Measurements from ENCODE around the gene CHGA. TPM values are rescaled to one million over a fixed set of nuclear protein-coding genes. Genes with fewer than 3 reads are reported as not detected.

The CHGA gene
- total and polyA plus RNA-seq, 10 of the 15 experiments (the other 5 are each of a cell fraction or from before 2014, with no cell fraction given), result 0.11 to 0.23 TPM; not detected in 8

- Histone ChIP-seq H3K79me2 (ENCODE audit: control insufficient read depth, insufficient read depth, low read length) (no peaks in the 10 kb centered on the region; the same call in 1 of the 2 replicates), H2AFZ (ENCODE audit: control insufficient read depth, low read depth, low read length) (no peak overlapping the region), H3K9ac (ENCODE audit: control insufficient read depth, insufficient read depth, low read length) (no peak overlapping the region), H3K27ac (ENCODE audit: control insufficient read depth, insufficient read depth) (no peak overlapping the region), H3K4me3 (no peak overlapping the region), H4K20me1 (ENCODE audit: control insufficient read depth, insufficient read depth) (no peaks in the 10 kb centered on the region; the same call in 1 of the 2 replicates), H3K4me2 (ENCODE audit: control insufficient read depth, insufficient read depth) (no peak overlapping the region), H3K4me1 (ENCODE audit: control insufficient read depth, insufficient read depth, low read length) (no peaks in the 10 kb centered on the region), H3K36me3 (ENCODE audit: control insufficient read depth in 2 of 2, insufficient read depth in 2 of 2, low read length in 1 of 2) (peaks cover 0 to 24% of the 10 kb centered on the region in 2 experiments; a peak in 3 of 4 replicates), H3K9me3 (replicated peaks; ENCODE audit: control insufficient read depth, insufficient read depth, low read length) (peaks cover 1% of the 10 kb centered on the region; the same call in 1 of the 3 replicates), H3K27me3 (replicated peaks in 1 of 2; ENCODE audit: control insufficient read depth in 2 of 2, insufficient read depth in 2 of 2, low read length in 1 of 2) (no peaks in the 10 kb centered on the region)
- FAIRE-seq (no peak), ATAC-seq (no peak), DNase-seq (ENCODE audit: low read depth, low spot score) (no peak)
- CTCF ChIA-PET, result interaction anchor here (1.0 to 1.6 kb wide), 3 partner anchors 8 to 175 kb away, joined by 4 to 7 read pairs (median 4); no protein-coding TSS in a partner anchor
- SMC1A ChIA-PET (ENCODE audit: uncharacterized antibody, unreplicated experiment), result interaction anchor here (1.3 kb wide), 1 partner anchor 180 kb away, joined by 3 read pairs; no protein-coding TSS in a partner anchor
- RAD21 ChIA-PET (ENCODE audit: unreplicated experiment), result no interaction called here
- POLR2A ChIA-PET, result no interaction called here
- no TSS peak for BruUV-seq (replicated peaks)
- 89% methylated on average over 14 of the region's 14 CpGs for WGBS (ENCODE audit: insufficient coverage, insufficient replicate concordance, low lambda C conversion rate, missing lambda C conversion rate)
- in situ Hi-C loops (cut with MboI), result no loop called here
- intact Hi-C loops (cut with micrococcal nuclease; ENCODE audit: unreplicated experiment), result no loop called here
- TF ChIP-seq PML (IDR thresholded peaks at IDR 0.05; ENCODE audit: low read length) (no peak), MTA2 (IDR thresholded peaks at IDR 0.05; ENCODE audit: low read depth) (no peak), RB1 (IDR thresholded peaks at IDR 0.05; ENCODE audit: borderline replicate concordance) (no peak), E4F1 (IDR thresholded peaks at IDR 0.05; ENCODE audit: borderline replicate concordance, partially characterized antibody) (no peak), ASH2L (IDR thresholded peaks at IDR 0.05; ENCODE audit: borderline replicate concordance, low read depth) (no peak), MAX (IDR thresholded peaks at IDR 0.05; ENCODE audit: low read depth, low read length) (no peak)
- TF ChIP-seq, protein P1, sequence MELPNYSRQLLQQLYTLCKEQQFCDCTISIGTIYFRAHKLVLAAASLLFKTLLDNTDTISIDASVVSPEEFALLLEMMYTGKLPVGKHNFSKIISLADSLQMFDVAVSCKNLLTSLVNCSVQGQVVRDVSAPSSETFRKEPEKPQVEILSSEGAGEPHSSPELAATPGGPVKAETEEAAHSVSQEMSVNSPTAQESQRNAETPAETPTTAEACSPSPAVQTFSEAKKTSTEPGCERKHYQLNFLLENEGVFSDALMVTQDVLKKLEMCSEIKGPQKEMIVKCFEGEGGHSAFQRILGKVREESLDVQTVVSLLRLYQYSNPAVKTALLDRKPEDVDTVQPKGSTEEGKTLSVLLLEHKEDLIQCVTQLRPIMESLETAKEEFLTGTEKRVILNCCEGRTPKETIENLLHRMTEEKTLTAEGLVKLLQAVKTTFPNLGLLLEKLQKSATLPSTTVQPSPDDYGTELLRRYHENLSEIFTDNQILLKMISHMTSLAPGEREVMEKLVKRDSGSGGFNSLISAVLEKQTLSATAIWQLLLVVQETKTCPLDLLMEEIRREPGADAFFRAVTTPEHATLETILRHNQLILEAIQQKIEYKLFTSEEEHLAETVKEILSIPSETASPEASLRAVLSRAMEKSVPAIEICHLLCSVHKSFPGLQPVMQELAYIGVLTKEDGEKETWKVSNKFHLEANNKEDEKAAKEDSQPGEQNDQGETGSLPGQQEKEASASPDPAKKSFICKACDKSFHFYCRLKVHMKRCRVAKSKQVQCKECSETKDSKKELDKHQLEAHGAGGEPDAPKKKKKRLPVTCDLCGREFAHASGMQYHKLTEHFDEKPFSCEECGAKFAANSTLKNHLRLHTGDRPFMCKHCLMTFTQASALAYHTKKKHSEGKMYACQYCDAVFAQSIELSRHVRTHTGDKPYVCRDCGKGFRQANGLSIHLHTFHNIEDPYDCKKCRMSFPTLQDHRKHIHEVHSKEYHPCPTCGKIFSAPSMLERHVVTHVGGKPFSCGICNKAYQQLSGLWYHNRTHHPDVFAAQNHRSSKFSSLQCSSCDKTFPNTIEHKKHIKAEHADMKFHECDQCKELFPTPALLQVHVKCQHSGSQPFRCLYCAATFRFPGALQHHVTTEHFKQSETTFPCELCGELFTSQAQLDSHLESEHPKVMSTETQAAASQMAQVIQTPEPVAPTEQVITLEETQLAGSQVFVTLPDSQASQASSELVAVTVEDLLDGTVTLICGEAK (IDR thresholded peaks at IDR 0.05; ENCODE audit: borderline replicate concordance), result no peak
These were observed 40.6 kb downstream of the CHGA start for GRCh38 chr14:92963301-92964123.

Data from GM12878 (cell line).